GM19328 (cell line): ENCODE measurements around the gene FAM193B.

ENCODE experiments used
- ATAC-seq: cut with Tn5 transposase; IDR thresholded peaks from one replicate; pipeline ENCODE4 v1.9.1; 2021; ENCODE audit warnings: mild to moderate bottlenecking, moderate library complexity; ENCODE audit not compliant: unreplicated experiment

Gene FAM193B

GRCh38 chr5:177472460-177473442, 81.6 kb downstream of the FAM193B start:
- no peak for ATAC-seq

GRCh38 chr5:177471610-177472356, 82.6 kb downstream of the FAM193B start:
- ATAC-seq = no peak

GRCh38 chr5:177470759-177471536, 83.4 kb downstream of the FAM193B start:
- no peak for ATAC-seq
